K562 (cell line): ENCODE measurements around the gene SCAMP1. TPM values are rescaled to one million over a fixed set of nuclear protein-coding genes. Genes with fewer than 3 reads are reported as not detected.

Experiments used
- polyA plus RNA-seq, 8 experiments: library from polyadenylated mRNA; depleted of rRNA in 4 of 8; stranded (reverse) in 5 of 8; unstranded in 3 of 8; fragments of >200 nt; fragmentation: Nextera tagmentation in 2 of 8; fragmentation: Illumina TruSeq in 1 of 8; extraction: Ambion mirVana in 2 of 8; extraction: Trizol in 1 of 8; gene quantifications; 2 replicates each; pipeline versions ENCODE4 v1.2.1 to v1.2.3, GENCODE V29; 2011 to 2014; ENCODE audit warnings: inconsistent platforms in 1 of 8, missing spikeins in 1 of 8
- small RNA-seq: library from RNA; depleted of rRNA; stranded (forward); fragments of <200 nt; gene quantifications from one replicate; pipeline ENCODE3, GENCODE V24; 2014
- total RNA-seq, 7 experiments: library from RNA; depleted of rRNA in 6 of 7; stranded (reverse); fragments of >200 nt in 6 of 7; fragmentation: Illumina TruSeq in 2 of 7; extraction: Trizol in 2 of 7; gene quantifications; 2 replicates each; pipeline versions ENCODE4 v1.2.1 to v1.2.3, GENCODE V29; 2011 to 2021; ENCODE audit warnings: low replicate concordance in 1 of 7

SCAMP1 gene
- total and polyA plus RNA-seq, 9 of the 15 experiments (the other 6 are each of a cell fraction or from before 2014, with no cell fraction given), result 5.4 to 23.9 (median 13.8) TPM

Small RNA genes lying within 50 kb of the gene (small RNA-seq; reads per million reads assigned to genes)
- gene RF00019 (not detected), gene RNU6-183P (not detected)

Other genes starting within 250 kb of the SCAMP1 start
- 33.4 and 34.1 TPM in 2 replicates for gene AP3B1, start 65.9 kb upstream of the SCAMP1 start, total RNA-seq (2014; rRNA removed)
- 55.7 and 65.6 TPM in 2 replicates for gene AP3B1, start 65.9 kb upstream of the SCAMP1 start, total RNA-seq (2014; rRNA removed; fragmentation: Illumina TruSeq; extraction: Trizol)
- gene AP3B1, start 65.9 kb upstream of the SCAMP1 start, total RNA-seq (2015; rRNA removed; fragmentation: Illumina TruSeq; extraction: Trizol), result 60.4 and 61.8 TPM in 2 replicates
- 42.2 and 42.8 TPM in 2 replicates for gene AP3B1, start 65.9 kb upstream of the SCAMP1 start, total RNA-seq (2021)
- gene AP3B1, start 65.9 kb upstream of the SCAMP1 start, polyA plus RNA-seq (2011; rRNA removed), result 51.4 and 55.6 TPM in 2 replicates
- gene AP3B1, start 65.9 kb upstream of the SCAMP1 start, polyA plus RNA-seq (2014; fragmentation: Illumina TruSeq; extraction: Trizol), result 46.8 and 55.1 TPM in 2 replicates
- gene AP3B1, start 65.9 kb upstream of the SCAMP1 start, polyA plus RNA-seq (2014; fragmentation: Nextera tagmentation; extraction: Ambion mirVana), result 10 to 100 TPM; 21.1 to 30.9 TPM
- gene AP3B1, start 65.9 kb upstream of the SCAMP1 start, polyA plus RNA-seq (2014; rRNA removed), result 25.2 and 29.8 TPM in 2 replicates